Rectal smooth muscle tissue (tissue), 1 donor: ENCODE data around the gene SH3RF3.

Experiments
- H3K27ac ChIP-seq: one replicate; pipeline ENCODE4 v1.7.0; 2013; ENCODE audit warnings: low read depth, low read length, inconsistent platforms
- H3K27me3 ChIP-seq: one replicate; pipeline ENCODE4 v1.7.0; 2013; ENCODE audit warnings: low read length; ENCODE audit not compliant: control insufficient read depth, insufficient read depth
- H3K36me3 ChIP-seq: one replicate; pipeline ENCODE4 v1.7.0; 2013; ENCODE audit warnings: low read length; ENCODE audit not compliant: control insufficient read depth, insufficient read depth
- H3K4me1 ChIP-seq: one replicate; pipeline ENCODE4 v1.7.0; 2013; ENCODE audit warnings: low read length; ENCODE audit not compliant: control insufficient read depth, insufficient read depth
- H3K4me3 ChIP-seq: one replicate; pipeline ENCODE4 v1.7.0; 2013; ENCODE audit warnings: low read length
- H3K9ac ChIP-seq: one replicate; pipeline ENCODE4 v1.7.0; 2013; ENCODE audit warnings: low read length

Gene SH3RF3

GRCh38 chr2:109455731-109456691 is 327.0 kb downstream of the SH3RF3 start:
- H3K27ac ChIP-seq, result no peak overlapping the region
- no peak overlapping the region for H3K4me3 ChIP-seq
- no peaks in the 10 kb centered on the region for H3K36me3 ChIP-seq

GRCh38 chr2:109456776-109457175 is 327.8 kb downstream of the SH3RF3 start:
- Histone ChIP-seq H3K27ac (no peak overlapping the region), H3K4me3 (no peak overlapping the region), H3K9ac (no peak overlapping the region), H3K36me3 (no peaks in the 10 kb centered on the region), H3K27me3 (no peaks in the 10 kb centered on the region), H3K4me1 (no peaks in the 10 kb centered on the region)

More at GRCh38 chr2:109455731-109456691, 327.0 kb downstream of the SH3RF3 start:
- Histone ChIP-seq H3K27me3 (no peaks in the 10 kb centered on the region), H3K4me1 (no peaks in the 10 kb centered on the region), H3K9ac (no peak overlapping the region)

GRCh38 chr2:109457366-109457765 is 328.4 kb downstream of the SH3RF3 start:
- Histone ChIP-seq H3K4me3 (no peak overlapping the region), H3K9ac (no peak overlapping the region), H3K36me3 (no peaks in the 10 kb centered on the region), H3K4me1 (no peaks in the 10 kb centered on the region), H3K27me3 (no peaks in the 10 kb centered on the region), H3K27ac (no peak overlapping the region)

- H3K4me3 ChIP-seq, result no peak overlapping the region
- no peaks in the 10 kb centered on the region for H3K4me1 ChIP-seq
- no peak overlapping the region for H3K27ac ChIP-seq
- H3K9ac ChIP-seq, result no peak overlapping the region
- no peaks in the 10 kb centered on the region for H3K36me3 ChIP-seq
- no peaks in the 10 kb centered on the region for H3K27me3 ChIP-seq
Measured at GRCh38 chr2:109457794-109458193, 328.8 kb downstream of the SH3RF3 start.

- Histone ChIP-seq H3K4me1 (no peaks in the 10 kb centered on the region), H3K9ac (no peak overlapping the region), H3K27ac (no peak overlapping the region), H3K36me3 (no peaks in the 10 kb centered on the region), H3K4me3 (no peak overlapping the region), H3K27me3 (no peaks in the 10 kb centered on the region)
Measured at GRCh38 chr2:109458512-109458911, 329.5 kb downstream of the SH3RF3 start.

- H3K4me1 ChIP-seq, result no peaks in the 10 kb centered on the region
- no peak overlapping the region for H3K27ac ChIP-seq
- no peak overlapping the region for H3K4me3 ChIP-seq
Measured at GRCh38 chr2:109459485-109459884, 330.5 kb downstream of the SH3RF3 start.

GRCh38 chr2:109460553-109461324 is 331.7 kb downstream of the SH3RF3 start:
- no peaks in the 10 kb centered on the region for H3K36me3 ChIP-seq
- H3K27ac ChIP-seq, result no peak overlapping the region
- no peak overlapping the region for H3K9ac ChIP-seq
- no peak overlapping the region for H3K4me3 ChIP-seq
- no peaks in the 10 kb centered on the region for H3K27me3 ChIP-seq
- H3K4me1 ChIP-seq, result no peaks in the 10 kb centered on the region

More at GRCh38 chr2:109459485-109459884, 330.5 kb downstream of the SH3RF3 start:
- no peak overlapping the region for H3K9ac ChIP-seq
- no peaks in the 10 kb centered on the region for H3K27me3 ChIP-seq
- no peaks in the 10 kb centered on the region for H3K36me3 ChIP-seq

GRCh38 chr2:109463236-109463635 is 334.2 kb downstream of the SH3RF3 start:
- Histone ChIP-seq H3K27me3 (no peaks in the 10 kb centered on the region), H3K27ac (no peak overlapping the region), H3K4me3 (no peak overlapping the region), H3K4me1 (no peaks in the 10 kb centered on the region), H3K36me3 (no peaks in the 10 kb centered on the region), H3K9ac (no peak overlapping the region)

GRCh38 chr2:109463891-109464290 is 334.9 kb downstream of the SH3RF3 start:
- H3K36me3 ChIP-seq, result no peaks in the 10 kb centered on the region
- H3K9ac ChIP-seq, result no peak overlapping the region
- no peak overlapping the region for H3K4me3 ChIP-seq
- no peaks in the 10 kb centered on the region for H3K27me3 ChIP-seq
- no peaks in the 10 kb centered on the region for H3K4me1 ChIP-seq
- H3K27ac ChIP-seq, result no peak overlapping the region

- no peak overlapping the region for H3K4me3 ChIP-seq
- H3K9ac ChIP-seq, result no peak overlapping the region
- no peaks in the 10 kb centered on the region for H3K4me1 ChIP-seq
- no peaks in the 10 kb centered on the region for H3K27me3 ChIP-seq
- H3K36me3 ChIP-seq, result no peaks in the 10 kb centered on the region
- no peak overlapping the region for H3K27ac ChIP-seq
Measured at GRCh38 chr2:109466674-109467575, 337.9 kb downstream of the SH3RF3 start.

- Histone ChIP-seq H3K4me3 (no peak overlapping the region), H3K36me3 (no peaks in the 10 kb centered on the region), H3K4me1 (no peaks in the 10 kb centered on the region), H3K9ac (no peak overlapping the region), H3K27me3 (no peaks in the 10 kb centered on the region), H3K27ac (no peak overlapping the region)
Measured at GRCh38 chr2:109467701-109468100, 338.7 kb downstream of the SH3RF3 start.

GRCh38 chr2:109468893-109469292 is 339.9 kb downstream of the SH3RF3 start:
- Histone ChIP-seq H3K4me3 (no peak overlapping the region), H3K9ac (no peak overlapping the region), H3K27ac (no peak overlapping the region), H3K36me3 (no peaks in the 10 kb centered on the region), H3K27me3 (no peaks in the 10 kb centered on the region), H3K4me1 (peaks cover 5% of the 10 kb centered on the region)
